ENCODE measurements around the gene CDH13. TPM values are rescaled to one million over a fixed set of nuclear protein-coding genes. Genes with fewer than 3 reads are reported as not detected.

The CDH13 gene
- polyA plus RNA-seq, 1 donor = 8.7 TPM

DNA sequence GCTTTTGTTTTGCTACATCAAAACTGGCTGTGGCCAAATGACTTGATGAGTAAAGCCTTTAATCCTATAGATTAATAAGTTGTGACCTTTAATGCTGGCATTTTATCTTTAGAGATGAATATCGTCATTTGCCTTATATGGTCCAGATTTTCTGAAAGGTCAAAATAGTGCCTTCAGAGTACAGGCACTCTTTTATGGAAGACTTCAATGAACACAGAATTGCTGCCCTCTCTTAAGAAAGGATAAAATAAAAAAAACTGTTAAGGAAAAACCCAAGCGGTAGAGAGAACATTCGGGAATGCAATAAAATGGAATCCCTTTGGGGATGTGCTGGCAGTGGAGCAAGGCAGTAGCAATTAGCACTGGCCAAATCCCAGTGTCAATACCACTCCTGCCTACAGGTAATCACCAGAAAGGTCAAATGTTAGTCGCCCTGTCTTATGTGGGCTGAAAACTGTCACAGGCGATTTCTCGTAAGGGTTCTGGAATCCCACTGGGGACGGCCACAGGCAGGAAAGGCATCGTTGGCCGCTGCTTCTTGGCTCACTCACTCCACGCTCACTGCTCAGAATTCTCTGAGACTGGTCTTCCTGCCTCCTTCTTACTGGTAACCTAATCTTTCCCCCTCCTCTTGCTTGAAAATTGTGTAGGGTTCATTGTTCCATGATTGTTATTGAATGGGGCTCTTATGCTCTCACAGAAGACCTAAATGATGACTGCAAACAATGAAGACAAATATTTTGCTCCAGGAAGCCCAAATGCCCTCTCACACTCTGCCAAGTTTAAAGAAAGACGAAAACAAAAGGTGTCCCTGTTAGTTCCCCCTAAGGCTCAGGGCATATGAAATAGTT lies 1135.6 kb downstream of the CDH13 start:
- no peak for DNase-seq

DNA sequence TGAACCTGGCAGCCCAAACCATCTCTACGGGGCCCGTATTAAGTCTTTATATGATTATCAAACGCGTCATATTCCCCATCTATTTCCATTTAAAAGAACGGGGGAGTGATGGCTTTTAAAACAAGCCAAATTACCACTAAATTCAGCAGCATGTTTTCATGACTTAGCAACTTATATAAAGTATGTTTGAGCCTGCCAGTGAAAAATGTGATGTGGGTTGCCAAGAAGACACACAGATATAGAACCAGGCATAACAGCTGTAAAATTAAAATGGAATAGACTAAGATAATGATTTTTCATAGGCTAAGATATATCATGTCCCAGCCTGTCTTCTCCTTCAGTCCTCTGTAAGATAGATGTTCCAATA lies 1136.2 kb downstream of the CDH13 start:
- no peak for DNase-seq

DNA sequence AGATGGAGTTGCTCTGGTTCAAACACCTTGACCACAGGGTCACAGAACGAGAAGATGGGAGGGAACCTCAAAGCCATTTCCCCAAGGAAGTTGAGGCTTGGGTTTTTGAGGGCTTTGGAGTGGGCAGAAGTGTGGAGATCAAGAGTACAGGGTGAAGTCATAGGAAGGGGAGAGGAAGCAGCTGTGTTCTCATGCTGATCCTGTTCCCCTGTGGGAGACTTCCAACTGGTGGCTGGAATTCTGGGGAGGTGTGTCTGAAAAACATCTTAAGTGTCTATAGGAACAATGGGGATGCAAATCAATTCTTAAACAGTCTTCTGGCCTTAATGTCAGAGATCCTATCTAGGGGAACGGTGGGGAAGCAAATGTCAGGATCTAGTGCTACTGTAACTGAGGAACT lies 1142.2 kb downstream of the CDH13 start:
- DNase-seq = no peak

DNA sequence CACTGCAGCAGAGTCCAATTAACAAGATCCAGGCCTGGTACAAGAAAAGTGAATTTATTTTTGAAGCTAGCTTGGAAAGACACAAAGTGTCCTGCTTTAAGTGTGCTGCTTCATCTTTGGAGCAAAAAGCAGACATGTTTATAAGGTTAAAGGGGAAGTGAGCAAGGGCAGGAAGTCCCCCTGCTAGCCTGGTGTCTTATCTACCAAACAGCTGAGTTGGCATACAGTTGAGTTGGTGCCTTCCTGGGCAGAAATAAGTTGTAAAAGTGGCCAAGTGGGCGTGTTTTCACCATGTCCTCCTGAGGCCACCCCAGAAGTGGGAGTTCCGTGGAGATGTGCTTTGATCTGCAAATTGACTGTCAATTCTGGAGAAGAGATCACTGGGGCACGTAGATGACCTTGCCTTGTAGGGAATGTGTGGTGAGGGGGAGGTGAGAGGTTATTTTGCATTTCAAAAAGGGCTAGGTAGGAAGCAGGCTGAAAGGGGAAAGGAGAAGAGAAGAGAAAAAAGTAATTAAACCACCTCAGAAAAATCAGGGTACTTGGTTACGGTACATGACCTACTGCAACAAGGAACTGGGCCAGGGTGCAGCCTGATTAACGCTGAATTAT lies 1142.7 kb downstream of the CDH13 start:
- DNase-seq = no peak

DNA sequence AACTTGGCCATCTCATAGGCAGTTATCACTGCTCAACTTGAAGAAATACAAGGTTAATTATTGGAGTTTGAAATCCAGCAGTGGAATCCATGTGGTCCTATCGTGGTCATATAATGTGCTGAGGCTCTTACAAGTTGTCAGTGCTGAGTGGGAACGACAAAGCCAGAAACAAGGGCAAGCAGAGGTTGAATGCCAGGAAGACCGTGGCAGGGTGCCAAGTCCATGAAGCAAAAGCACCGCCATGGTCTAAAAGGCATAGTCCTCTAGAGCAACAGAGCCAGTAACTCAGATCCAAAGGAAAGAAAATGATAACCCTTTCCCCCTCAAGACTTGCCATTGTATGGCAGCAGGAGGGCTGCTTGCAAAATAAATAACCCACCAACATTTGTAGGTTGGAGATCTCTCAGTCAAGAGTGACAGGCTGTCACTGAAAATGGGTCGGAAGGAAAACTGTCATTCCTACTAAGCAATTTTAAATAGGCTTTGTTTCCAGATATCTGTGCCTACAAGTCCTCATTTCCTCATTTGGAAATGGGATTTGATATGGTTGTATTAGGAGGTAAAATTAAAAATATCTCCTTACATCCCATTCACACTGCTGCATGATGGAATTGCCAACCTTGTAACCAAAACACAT lies 1144.7 kb downstream of the CDH13 start:
- DNase-seq = no peak

DNA sequence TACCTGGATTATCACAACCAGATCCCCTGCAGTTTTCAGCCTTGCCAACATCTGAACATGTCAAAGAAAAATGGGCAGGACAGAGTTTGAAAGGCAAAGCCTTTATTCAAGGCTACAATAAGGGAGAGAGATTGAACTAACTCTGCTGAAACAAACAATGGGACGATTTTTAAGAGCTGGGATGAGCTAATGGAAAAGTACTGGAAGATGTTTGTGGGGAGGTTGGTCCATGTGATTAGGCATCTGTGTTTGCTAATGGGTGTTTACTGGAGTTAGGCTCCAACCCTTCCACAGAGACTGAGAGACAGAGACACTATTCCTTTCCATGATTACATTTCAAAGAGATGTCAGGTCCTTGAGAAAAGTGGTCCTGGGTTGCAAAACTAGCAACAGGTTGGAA lies 1146.0 kb downstream of the CDH13 start:
- no peak for DNase-seq

DNA sequence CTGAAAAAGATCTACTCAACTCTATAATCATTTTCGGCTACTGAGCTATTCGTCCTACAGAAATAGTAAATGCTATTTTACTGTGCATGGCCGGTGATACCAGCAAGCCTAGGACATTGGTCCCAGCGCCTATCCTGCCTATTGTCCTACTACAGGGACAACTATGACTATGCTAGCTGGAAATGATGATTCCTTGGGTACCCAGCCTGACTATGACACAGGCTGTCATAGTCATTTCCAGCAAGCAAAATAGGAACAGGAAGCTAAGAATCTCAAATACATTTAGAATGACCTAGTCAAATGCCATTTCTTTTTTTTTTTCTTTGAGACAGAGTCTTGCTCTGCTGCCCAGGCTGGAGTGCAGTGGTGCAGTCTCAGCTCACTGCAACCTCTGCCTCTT lies 1147.3 kb downstream of the CDH13 start:
- DNase-seq = no peak

DNA sequence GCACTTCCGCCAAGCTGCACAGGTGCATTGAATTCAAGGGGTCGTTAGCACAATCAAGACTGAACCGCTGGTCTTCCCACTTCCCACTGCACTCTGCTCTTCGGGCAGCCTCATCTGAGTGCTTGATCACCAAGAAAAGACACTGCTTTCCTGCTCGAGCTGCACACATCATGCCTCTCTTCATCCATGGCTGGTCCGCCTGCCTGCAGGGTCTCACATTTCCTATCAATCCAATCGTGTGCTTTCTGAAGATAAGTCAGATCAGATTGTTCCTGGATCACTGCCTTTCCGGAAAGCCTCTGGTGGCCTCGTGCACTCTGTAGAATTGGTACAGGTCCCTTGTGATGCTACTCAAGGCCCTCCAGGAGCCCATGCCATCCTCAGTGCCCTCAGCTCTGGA lies 1150.2 kb downstream of the CDH13 start:
- DNase-seq = no peak

DNA sequence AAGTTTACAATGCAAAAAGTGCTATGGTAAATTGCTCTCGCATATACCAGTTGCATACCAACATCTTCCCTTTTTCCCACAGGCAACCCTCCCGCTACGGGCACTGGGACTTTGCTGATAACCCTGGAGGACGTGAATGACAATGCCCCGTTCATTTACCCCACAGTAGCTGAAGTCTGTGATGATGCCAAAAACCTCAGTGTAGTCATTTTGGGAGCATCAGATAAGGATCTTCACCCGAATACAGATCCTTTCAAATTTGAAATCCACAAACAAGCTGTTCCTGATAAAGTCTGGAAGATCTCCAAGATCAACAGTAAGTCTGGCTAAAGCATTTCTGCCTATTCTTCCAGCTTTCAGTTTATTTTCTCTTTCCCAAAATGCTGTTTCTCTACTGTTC lies 1153.1 kb downstream of the CDH13 start:
- DNase-seq = no peak

DNA sequence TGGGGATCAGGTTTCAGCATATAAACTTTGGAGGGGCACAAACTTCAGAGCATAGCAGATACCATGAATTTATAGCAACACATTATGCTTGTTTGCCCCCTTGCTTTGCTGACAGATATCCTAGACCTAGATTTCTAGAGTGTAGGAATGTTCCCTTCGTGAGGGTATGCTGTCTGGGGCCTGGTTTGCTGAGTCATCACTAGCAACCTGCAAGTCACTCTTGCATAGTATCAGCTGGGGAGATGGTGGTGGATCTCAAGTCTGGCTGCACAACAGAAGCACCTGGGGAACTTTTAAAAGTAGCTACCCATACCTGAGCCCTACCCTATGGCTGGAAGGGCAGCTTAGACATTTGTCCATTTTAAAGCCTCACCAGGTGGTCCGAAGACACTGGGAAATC lies 1158.7 kb downstream of the CDH13 start:
- no peak for DNase-seq

DNA sequence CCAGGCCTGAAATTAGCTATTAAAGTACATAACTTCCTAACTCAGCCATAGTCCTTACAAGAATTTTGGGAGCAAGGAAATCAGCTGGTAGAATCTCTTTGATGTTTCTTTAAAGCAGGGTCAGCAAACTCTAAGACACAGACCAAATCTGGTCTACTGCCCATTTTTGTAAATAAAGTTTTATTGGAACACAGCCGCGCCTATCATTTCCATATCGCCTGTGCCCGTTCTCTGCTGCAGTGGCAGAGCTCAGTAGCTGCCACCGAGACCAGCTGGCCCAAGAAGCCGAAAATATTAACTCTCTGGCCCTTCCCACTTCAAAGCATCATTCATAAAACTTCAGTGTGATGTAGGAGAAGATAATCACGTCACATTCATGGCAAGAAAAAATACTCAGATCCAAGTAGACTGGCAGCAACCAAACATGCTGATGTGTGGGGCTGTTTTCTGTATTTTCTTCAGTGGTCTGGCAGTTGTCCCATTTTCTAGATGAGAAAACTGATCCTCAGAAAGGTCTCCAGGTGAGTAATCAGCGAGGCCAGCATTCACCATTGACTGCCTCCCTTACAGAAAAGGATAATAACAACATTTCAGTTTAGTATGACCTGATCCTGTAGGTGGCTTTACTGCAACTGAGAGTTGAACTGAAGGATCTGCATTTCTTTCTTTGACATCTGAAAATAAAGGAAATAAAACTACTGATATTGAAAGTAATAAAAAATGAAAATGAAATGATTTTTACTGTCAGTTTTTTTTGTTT lies 1163.1 kb downstream of the CDH13 start:
- no peak for DNase-seq

DNA sequence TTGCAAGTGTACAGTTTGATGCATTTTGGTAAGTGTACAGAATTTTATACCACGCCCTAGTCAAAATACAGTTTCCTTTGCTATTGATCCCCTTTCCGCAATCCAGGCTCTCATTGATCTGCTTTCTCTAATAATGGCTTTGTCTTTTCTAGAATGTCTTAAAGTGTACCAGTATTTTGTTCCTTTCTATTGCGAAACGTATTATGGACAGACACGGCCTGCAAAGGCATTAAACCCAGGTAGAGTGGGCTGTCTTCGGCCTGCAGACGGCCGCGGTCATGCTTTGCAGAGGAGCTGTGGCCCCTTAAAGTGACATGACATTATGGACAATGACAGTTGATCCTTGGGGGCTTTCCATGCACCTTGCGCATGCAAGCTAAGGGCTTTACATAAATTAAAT lies 1165.1 kb downstream of the CDH13 start:
- DNase-seq = no peak

DNA sequence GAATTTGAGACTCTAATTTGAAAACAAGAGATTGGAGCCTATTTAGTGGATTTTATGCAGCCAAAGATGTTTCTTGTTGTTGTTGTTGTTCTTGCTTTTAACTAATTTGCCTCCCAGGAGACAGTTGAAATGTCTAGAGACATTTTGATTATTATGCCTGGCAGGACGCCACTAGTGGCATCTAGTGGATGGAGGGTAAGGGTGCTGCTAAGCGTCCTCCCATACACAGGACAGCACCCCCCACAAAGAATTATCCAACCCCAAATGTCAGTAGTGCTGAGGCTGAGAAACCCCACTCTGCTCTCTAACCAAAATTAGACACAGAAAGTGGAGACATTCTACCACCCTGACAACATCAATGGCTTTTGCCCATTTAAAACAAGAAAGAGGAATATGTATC lies 1165.6 kb downstream of the CDH13 start:
- DNase-seq = no peak

DNA sequence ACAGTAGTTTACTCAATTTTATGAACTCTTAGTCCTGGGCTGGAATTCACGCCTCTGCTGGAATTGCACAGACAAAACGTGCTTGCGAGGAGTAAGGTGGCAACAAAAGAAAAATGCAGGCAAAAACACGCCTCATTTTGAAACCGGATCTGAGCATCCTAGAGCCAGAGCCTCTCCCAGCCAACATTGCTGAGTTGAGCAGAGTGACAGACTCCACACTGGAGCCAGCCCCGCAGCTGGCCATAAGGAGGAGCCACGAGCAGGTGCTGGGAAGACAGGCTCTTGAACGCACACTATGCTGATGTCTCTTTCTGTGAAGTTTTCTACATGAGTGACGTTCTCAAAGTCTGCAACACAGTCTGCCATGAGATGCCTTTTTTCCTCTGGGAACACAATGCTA lies 1166.4 kb downstream of the CDH13 start:
- DNase-seq = no peak

DNA sequence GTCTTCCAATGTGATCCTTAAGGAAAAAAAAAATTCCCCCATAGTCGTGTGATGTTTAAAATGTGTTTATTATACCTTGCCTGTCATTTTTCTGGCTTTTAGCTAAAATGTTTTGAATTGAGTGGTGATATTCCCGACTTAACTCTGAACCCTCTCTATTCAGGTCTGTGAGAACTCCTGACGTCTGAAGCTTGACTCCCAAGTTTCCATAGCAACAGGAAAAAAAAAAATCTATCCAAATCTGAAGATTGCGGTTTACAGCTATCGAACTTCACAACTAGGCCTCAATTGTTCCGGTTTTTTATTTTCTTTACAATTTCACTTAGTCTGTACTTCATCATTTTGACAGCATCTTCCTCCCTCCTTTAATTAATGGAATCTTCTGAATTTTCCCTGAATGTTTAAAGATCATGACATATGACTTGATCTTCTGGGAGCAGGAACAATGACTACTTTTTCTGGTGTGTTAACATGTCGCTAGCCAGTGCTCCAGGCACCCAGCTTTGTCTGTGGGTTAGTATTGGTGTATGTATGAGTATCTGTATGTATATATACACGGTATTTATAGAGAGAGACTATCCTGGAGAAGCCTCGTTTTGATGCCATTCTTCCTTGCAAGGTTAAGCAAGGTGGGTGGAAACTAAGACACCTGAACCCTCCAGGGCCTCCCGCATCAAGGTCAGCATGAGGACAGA lies 1168.2 kb downstream of the CDH13 start:
- DNase-seq = no peak

DNA sequence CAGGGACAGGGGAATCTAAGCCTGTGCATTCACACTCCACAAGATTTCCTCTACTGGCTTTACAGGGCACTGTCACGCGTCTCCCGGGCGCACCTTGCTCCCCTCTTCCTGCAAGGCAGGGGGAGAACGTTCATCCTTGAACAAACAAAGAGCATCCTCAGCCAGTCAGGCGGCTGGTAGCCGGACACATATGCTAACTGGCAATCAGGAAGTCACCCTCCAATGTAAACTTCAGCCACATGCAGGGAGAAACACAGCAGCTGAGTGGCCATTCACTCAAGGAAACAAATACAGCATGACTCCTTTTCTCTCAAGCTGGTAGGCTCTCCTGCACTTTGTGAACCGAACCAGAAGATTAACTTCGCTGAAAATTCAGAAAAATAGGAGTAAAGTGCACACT lies 1170.2 kb downstream of the CDH13 start:
- DNase-seq = no peak

DNA sequence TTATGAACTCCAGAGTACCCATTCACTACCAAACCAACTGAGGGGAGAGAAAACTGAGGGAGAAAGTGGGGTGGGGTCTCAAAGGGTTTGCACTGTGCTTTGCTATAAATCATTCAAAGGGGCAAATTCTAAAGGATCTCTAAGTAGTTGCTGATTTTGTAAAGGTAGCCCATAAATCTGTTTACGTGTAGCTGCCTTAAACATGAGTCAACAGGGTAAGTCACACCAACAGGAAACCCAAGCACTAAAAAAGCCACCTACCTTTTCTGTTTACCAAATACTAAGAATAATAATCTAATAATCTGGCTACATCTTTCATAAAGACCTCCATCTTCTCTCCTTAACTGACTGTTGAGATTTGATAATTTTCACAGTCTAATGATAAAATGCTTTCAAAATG lies 1172.6 kb downstream of the CDH13 start:
- DNase-seq = no peak

DNA sequence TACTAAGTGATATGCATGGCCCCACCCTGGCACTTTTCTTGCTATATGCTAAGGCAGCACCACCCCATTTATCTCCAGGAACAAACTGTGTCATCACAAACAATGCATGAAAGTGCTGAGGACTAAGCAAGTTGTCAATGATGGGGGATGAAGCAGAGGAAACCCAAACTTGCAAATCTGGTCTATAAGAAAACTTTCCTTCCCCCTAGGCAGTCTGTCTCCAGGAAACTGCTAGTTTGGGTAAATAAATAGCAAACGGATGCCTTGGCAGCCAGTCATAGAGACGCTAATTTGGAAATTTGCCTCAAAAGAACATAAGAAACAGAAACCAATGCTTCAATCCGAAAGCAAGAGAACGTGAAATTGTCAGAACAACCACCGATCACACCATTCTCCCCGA lies 1175.4 kb downstream of the CDH13 start:
- peak; percentile 62 for DNase-seq

DNA sequence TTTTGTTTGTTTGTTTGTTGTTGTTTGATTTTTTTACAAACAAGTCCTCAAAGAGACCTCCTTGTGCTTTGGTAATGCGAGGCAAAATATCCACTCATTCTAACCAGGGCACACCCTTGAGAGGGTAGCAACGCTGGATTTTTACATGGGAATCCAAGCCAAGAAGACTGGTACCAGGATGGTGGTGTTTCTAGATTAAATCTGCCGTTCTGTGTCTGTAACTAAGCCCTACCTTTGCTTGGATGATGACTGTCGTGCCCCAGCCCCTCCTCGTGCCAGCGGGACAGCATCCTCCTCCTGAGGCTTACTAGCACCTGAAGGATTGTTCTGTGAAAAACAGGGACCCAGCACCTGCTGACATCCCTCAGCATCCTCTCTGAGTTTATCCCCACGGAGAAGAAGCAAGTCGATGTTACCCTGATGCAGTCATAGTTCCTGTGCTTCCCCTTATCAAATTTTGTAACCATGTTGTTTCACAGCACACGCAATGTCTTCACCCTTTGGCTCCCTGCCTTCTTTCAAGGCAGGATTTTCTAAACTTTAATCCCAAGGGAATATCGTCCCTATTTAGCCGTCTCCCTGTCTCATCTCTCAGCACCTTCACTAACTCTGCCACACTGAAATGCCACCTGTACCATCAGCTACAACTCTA lies 1175.9 kb downstream of the CDH13 start:
- no peak for DNase-seq

DNA sequence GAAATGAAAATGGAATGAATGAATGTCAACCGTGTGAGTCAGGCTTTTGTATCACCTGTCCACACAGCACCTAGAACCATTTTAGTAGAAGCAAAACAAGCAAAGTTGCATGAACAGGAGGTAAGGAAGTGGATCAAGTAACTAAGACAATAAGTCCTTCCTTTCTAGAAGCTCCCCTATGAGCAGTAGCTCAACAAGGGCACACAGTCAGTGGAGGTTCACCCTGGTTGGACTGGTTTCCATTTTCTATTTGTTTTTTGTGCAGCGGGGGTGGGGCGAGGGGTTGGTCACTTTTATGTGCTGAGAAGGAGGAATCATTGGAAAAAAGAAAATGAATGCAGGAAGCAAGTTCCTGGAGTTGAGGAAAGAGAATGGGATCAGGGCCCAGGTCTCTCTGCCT lies 1177.0 kb downstream of the CDH13 start:
- DNase-seq = no peak

DNA sequence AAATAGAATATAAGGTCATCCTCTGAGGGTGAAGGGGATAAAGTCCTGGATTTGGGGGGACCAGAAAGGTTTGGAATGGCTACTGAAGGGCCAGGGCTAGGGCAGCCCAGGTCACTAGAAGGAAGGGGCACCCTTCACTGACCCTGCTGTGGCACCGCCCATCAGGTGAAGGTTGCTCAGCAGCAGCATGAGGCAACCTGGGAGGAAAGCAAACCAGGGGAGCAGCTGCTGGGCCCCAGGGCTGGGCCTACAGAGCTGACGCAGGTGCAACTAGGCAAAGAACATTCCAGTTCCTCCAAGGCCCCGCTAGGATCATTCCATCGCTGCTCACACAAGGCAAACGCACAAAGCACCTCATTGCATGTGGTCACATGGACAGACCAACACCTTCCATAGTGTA lies 1177.6 kb downstream of the CDH13 start:
- no peak for DNase-seq

DNA sequence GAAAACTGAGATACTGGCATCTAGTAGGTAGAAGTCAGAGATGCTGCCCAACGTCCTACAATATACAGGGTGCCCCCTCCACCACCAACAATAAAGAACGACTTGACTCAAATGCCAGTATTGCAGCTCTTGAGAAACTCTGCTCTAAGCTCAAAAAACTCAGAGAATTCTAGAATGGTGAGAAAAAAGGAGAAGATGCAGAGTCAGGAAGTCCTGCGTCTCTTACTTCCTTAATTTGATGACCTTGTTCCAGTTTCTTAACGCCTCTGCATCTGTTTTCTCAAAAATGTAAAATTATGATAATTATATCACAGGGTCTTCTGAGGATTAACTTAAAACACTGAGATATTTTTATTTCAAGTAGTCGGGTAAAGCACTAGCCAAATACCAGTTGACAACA lies 1179.3 kb downstream of the CDH13 start:
- no peak for DNase-seq

Measured in left kidney (tissue), 2 donors.